Choroid plexus epithelial cell (primary cell): Measurements from ENCODE around the gene RAB27A.

Experiments used
- DNase-seq: peaks from one replicate; pipeline ENCODE4 v3.0.0-alpha.2; 2010; ENCODE audit warnings: low read depth
- H3K4me3 ChIP-seq: 2 replicates; pipeline ENCODE4 v1.5.1; 2011; ENCODE audit warnings: low read depth, mild to moderate bottlenecking, control low read depth, low read length, moderate library complexity
- TF ChIP-seq, protein P1 (sequence below): conservative IDR thresholded peaks from 2 replicates; pipeline ENCODE4 v1.5.1; 2011; ENCODE audit warnings: low read depth, mild to moderate bottlenecking, control low read depth, inconsistent platforms, low read length, moderate library complexity

The RAB27A gene

DNA sequence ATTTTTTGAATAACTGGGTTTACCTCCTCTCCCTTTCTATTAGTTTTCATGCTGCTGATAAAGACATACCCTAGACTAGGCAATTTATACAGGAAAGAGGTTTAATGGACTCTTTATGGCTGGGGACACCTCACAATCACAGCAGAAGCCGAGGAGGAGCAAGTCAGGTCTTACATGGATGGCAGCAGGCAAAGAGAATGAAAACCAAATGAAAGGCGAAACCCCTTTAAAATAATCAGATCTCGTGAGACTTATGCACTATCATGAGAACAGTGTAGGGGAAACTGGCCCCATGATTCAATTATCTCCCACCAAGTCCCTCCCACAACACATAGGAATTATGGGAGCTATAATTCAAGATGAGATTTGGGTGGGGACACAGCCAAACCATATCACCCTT is 90.9 kb downstream of the RAB27A start:
- no peak overlapping the region for H3K4me3 ChIP-seq
- DNase-seq = no peak
- TF ChIP-seq, protein P1, sequence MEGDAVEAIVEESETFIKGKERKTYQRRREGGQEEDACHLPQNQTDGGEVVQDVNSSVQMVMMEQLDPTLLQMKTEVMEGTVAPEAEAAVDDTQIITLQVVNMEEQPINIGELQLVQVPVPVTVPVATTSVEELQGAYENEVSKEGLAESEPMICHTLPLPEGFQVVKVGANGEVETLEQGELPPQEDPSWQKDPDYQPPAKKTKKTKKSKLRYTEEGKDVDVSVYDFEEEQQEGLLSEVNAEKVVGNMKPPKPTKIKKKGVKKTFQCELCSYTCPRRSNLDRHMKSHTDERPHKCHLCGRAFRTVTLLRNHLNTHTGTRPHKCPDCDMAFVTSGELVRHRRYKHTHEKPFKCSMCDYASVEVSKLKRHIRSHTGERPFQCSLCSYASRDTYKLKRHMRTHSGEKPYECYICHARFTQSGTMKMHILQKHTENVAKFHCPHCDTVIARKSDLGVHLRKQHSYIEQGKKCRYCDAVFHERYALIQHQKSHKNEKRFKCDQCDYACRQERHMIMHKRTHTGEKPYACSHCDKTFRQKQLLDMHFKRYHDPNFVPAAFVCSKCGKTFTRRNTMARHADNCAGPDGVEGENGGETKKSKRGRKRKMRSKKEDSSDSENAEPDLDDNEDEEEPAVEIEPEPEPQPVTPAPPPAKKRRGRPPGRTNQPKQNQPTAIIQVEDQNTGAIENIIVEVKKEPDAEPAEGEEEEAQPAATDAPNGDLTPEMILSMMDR = no peak

GRCh38 chr15:55197719-55198118 is 91.9 kb downstream of the RAB27A start:
- TF ChIP-seq, protein P1 = no peak
- H3K4me3 ChIP-seq = peak overlapping the region; percentile 96
- no peak for DNase-seq

DNA sequence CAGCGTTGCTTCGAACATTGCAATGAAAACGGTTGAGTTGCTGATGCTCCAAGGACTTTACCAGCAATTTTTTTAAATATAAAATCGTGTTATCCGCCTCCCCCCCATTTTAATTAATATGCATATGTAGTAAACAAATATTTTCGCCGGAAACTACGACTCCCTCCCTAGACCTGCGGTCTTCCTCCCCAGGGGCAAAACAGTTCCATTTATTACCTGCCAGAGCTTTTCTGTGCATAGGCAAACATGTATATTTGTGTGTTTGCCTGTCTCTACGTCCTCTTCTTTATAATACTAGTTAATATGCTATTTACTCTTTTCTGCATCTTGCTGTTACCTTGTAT is 92.3 kb downstream of the RAB27A start:
- TF ChIP-seq, protein P1 = no peak
- DNase-seq = no peak
- peak overlapping the region; percentile 96 for H3K4me3 ChIP-seq

- DNase-seq = peak; percentile 99
- H3K4me3 ChIP-seq = peak within 1 kb of the TSS; percentile 96
- TF ChIP-seq, protein P1 = peak; percentile 58
These were observed 92.9 kb downstream of the RAB27A start, which contains the start of gene RSL24D1 for GRCh38 chr15:55196458-55197361. RSL24D1 (minus strand) TSS chr15:55196941; CDS start chr15:55196890, 51 bp downstream.

DNA sequence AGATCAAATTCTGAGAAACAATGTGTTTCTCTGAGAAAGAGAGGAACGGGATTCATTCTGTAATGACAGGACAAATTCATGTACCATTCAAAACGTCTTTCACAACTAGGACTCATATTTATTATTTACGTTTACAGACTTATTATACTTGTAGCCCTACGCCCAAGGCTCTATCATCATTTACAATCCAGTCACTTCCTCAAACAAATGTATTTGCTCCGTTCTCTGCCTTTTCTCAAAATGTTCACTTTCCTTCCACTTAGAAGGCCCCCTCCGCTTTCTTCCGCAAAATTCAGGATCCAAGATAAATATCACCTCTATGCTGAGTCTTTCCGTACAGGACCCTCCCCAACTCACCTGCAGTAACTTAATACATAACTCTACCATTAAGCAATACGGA is 93.6 kb downstream of the RAB27A start:
- H3K4me3 ChIP-seq = peak overlapping the region; percentile 96
- TF ChIP-seq, protein P1 = no peak
- DNase-seq = peak; percentile 14

DNA sequence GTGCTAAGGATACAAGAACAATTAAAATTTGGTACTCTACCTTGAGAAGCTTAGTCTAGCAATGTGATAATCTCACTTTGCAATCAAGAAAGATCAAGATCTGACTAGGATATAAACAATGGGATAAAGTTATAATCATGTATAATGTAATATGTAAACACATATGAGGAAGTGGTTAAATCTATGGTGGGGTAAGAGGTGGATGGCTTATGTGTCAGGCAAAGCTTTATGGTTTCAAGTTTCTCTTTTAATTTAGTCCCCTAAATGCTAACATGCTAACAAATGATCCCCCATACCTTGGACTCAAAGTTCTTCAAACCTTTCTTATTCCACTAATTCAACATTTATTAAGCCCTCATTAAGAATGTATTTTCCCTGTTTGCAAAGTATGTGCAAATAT is 95.4 kb downstream of the RAB27A start:
- DNase-seq = peak; percentile 5
- TF ChIP-seq, protein P1 = no peak
- no peak overlapping the region for H3K4me3 ChIP-seq

DNA sequence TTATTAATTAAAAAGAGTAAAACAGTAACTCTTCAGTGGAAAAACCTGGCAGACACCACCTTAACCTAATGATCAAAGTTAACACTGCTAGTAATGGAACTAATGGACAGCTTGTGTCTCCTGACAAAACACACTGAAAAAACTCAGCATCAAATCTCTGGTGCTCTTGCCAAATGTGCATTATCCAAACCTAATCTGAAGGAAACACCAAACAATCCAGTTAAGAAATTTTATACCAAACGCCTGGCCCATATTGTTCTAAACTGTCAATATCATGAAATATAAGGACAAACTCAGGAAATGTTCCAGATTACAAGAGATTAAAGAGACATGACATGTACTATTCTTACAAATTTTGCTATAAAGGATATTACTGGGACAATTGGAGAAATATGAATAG is 103.3 kb downstream of the RAB27A start:
- no peak overlapping the region for H3K4me3 ChIP-seq
- DNase-seq = no peak
- TF ChIP-seq, protein P1 = no peak
